Measurements from ENCODE around the gene BCAS4.

DNA sequence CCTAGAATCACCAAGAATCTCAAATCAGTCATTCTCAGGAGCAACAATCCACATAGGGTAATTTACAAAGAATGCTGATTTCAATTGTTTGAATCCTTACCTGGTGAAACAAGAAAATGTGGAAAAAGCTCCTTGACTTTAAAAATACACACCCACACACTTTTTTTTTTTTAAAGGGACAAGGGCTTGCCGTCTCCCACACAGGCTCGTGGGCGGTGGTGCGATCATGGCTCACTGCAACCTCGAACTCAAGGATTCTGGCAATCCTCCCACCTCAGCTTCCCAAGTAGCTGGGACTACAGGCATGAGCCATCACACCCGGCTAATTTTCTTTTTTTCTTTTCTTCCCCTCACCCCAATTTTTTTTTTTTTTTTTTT, 32.8 kb upstream of the BCAS4 start:
- TF ChIP-seq, protein P1, sequence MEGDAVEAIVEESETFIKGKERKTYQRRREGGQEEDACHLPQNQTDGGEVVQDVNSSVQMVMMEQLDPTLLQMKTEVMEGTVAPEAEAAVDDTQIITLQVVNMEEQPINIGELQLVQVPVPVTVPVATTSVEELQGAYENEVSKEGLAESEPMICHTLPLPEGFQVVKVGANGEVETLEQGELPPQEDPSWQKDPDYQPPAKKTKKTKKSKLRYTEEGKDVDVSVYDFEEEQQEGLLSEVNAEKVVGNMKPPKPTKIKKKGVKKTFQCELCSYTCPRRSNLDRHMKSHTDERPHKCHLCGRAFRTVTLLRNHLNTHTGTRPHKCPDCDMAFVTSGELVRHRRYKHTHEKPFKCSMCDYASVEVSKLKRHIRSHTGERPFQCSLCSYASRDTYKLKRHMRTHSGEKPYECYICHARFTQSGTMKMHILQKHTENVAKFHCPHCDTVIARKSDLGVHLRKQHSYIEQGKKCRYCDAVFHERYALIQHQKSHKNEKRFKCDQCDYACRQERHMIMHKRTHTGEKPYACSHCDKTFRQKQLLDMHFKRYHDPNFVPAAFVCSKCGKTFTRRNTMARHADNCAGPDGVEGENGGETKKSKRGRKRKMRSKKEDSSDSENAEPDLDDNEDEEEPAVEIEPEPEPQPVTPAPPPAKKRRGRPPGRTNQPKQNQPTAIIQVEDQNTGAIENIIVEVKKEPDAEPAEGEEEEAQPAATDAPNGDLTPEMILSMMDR (tag by site-specific recombination; IDR thresholded peaks at IDR 0.05), result no peak
- TF ChIP-seq MYNN (tag by site-specific recombination; IDR thresholded peaks at IDR 0.05; ENCODE audit: borderline replicate concordance) (no peak), ZNF311 (tag by site-specific recombination; IDR thresholded peaks at IDR 0.05; ENCODE audit: borderline replicate concordance) (no peak)
